ENCODE results near the gene MEMO1.
"Not testable (repeated sequence)": the region's sequence is repeated elsewhere in the genome, so short reads cannot be mapped to it uniquely, and the experiment has no call there.

MEMO1 gene

DNA sequence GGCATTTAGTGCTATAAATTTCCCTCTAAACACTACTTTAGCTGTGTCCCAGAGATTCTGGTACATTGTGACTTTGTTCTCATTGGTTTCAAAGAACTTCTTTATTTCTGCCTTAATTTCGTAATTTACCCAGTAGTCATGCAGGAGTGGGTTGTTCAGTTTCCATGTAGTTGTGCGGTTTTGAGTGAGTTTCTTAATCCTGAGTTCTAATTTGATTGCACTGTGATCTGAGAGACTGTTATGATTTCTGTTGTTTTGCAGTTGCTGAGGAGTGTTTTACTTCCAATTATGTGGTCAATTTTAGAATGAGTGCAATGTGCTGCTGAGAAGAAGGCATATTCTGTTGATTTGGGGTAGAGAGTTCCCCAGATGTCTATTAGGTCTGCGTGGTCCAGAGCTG lies 112.5 kb downstream of the MEMO1 start:
- H4K8ac ChIP-seq (ENCODE audit: low read depth, low read length); H2AK5ac ChIP-seq (ENCODE audit: low read length); H3K27me3 ChIP-seq (ENCODE audit: insufficient read depth, low read length, poor library complexity); DNase-seq; H3K79me2 ChIP-seq (ENCODE audit: control insufficient read depth, insufficient read depth, low read length); H3K36me3 ChIP-seq (ENCODE audit: control insufficient read depth, insufficient read depth, low read length); H4K5ac ChIP-seq (ENCODE audit: low read length); H2BK15ac ChIP-seq (replicated peaks; ENCODE audit: low read depth); H3K56ac ChIP-seq (ENCODE audit: low read length); H2BK120ac ChIP-seq (ENCODE audit: low read depth, low read length); H3K27ac ChIP-seq (ENCODE audit: low read depth, low read length); H3K23ac ChIP-seq (ENCODE audit: low read length); H3K18ac ChIP-seq (ENCODE audit: low read length); H2BK5ac ChIP-seq (ENCODE audit: low read length); H3K4me1 ChIP-seq (ENCODE audit: control insufficient read depth, low read depth, low read length); H3K4ac ChIP-seq (ENCODE audit: low read depth, low read length); H3K9ac ChIP-seq (ENCODE audit: low read length); H3K4me3 ChIP-seq (ENCODE audit: low read length); H3K79me1 ChIP-seq (ENCODE audit: low read length); H3K4me2 ChIP-seq (ENCODE audit: low read length): not testable (repeated sequence)
- WGBS (ENCODE audit: extremely low coverage, insufficient coverage, low lambda C conversion rate) = no CpG with 5 or more reads among the region's 3 CpGs

DNA sequence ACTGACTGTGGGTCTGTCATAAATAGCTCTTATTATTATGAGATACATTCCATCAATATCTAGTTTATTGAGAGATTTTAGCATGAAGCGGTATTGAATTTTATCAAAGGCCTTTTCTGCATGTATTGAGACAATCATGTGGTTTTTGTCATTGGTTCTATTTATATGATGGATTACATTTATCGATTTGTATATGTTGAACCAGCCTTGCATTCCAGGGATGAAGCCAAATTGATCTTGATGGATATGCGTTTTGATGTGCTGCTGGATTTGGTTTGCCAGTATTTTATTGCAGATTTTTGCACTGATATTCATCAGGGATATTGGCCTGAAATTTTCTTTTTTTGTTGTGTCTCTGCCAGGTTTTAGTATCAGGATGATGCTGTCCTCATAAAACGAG lies 113.5 kb downstream of the MEMO1 start:
- not testable (repeated sequence) for H2BK15ac ChIP-seq (replicated peaks; ENCODE audit: low read depth); H3K4me2 ChIP-seq (ENCODE audit: low read length); H2AK5ac ChIP-seq (ENCODE audit: low read length); H3K79me2 ChIP-seq (ENCODE audit: control insufficient read depth, insufficient read depth, low read length); DNase-seq; H3K4ac ChIP-seq (ENCODE audit: low read depth, low read length); H3K9ac ChIP-seq (ENCODE audit: low read length); H3K27ac ChIP-seq (ENCODE audit: low read depth, low read length); H3K27me3 ChIP-seq (ENCODE audit: insufficient read depth, low read length, poor library complexity); H3K23ac ChIP-seq (ENCODE audit: low read length); H3K4me1 ChIP-seq (ENCODE audit: control insufficient read depth, low read depth, low read length); H4K5ac ChIP-seq (ENCODE audit: low read length); H3K18ac ChIP-seq (ENCODE audit: low read length); H3K36me3 ChIP-seq (ENCODE audit: control insufficient read depth, insufficient read depth, low read length); H3K56ac ChIP-seq (ENCODE audit: low read length); H3K4me3 ChIP-seq (ENCODE audit: low read length); H4K8ac ChIP-seq (ENCODE audit: low read depth, low read length); H3K79me1 ChIP-seq (ENCODE audit: low read length); H2BK120ac ChIP-seq (ENCODE audit: low read depth, low read length); H2BK5ac ChIP-seq (ENCODE audit: low read length)
- no CpG with 5 or more reads among the region's 4 CpGs for WGBS (ENCODE audit: extremely low coverage, insufficient coverage, low lambda C conversion rate)

DNA sequence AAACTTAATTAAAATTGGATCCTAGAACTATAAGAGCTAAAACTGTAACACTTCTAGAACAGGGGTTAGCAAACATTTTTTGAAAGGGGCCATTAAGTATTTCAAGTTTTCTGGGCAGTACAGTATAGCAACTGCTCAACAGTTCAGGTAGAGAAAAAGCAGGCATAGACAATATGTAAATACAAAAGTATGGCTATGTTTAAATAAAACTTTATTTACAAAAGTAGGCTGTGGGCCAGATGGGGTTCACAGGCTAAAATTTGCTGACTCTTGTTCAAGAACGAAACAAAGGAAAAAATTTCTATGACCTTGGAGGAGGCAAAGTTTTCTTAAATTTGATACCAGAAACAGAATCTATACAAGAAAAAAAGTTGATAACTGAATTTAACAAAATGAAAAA lies 114.5 kb downstream of the MEMO1 start:
- Histone ChIP-seq H3K9ac (ENCODE audit: low read length) (no peak overlapping the region), H3K79me2 (ENCODE audit: control insufficient read depth, insufficient read depth, low read length) (no peaks in the 10 kb centered on the region), H3K4ac (ENCODE audit: low read depth, low read length) (no peak overlapping the region), H3K4me3 (ENCODE audit: low read length) (no peak overlapping the region), H3K23ac (ENCODE audit: low read length) (no peak overlapping the region), H3K36me3 (ENCODE audit: control insufficient read depth, insufficient read depth, low read length) (no peaks in the 10 kb centered on the region), H2BK120ac (ENCODE audit: low read depth, low read length) (no peak overlapping the region), H3K79me1 (ENCODE audit: low read length) (no peaks in the 10 kb centered on the region), H3K27ac (ENCODE audit: low read depth, low read length) (no peak overlapping the region), H3K4me1 (ENCODE audit: control insufficient read depth, low read depth, low read length) (no peaks in the 10 kb centered on the region), H4K8ac (ENCODE audit: low read depth, low read length) (no peak overlapping the region), H2BK15ac (replicated peaks; ENCODE audit: low read depth) (no peak overlapping the region), H2BK5ac (ENCODE audit: low read length) (no peak overlapping the region), H3K4me2 (ENCODE audit: low read length) (no peak overlapping the region), H4K5ac (ENCODE audit: low read length) (no peak overlapping the region), H3K18ac (ENCODE audit: low read length) (no peak overlapping the region), H3K27me3 (ENCODE audit: insufficient read depth, low read length, poor library complexity) (no peaks in the 10 kb centered on the region), H3K56ac (ENCODE audit: low read length) (no peak overlapping the region), H2AK5ac (ENCODE audit: low read length) (no peak overlapping the region)
- no peak for DNase-seq
- WGBS (ENCODE audit: extremely low coverage, insufficient coverage, low lambda C conversion rate) = no CpG with 5 or more reads among the region's 1 CpG

DNA sequence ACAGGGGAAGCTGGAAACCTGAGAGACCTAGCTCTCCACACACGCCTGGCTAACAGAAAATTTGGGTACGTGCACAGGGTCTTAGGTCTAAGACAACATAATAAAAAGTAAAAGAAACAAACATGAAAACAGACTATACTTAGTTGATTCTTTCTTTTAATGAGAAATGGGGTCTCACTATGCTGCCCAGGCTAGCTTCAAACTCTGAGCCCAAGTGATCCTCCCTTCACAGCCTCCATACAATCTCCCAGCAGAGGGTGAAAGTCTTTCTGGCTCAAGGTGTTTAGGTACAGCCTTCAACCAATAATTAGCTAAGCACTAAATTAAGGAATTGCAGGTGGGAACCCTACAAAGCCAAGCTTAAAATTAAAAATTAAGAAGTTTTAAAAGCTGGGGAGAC lies 116.2 kb downstream of the MEMO1 start:
- Histone ChIP-seq H3K23ac (ENCODE audit: low read length) (no peak overlapping the region), H3K56ac (ENCODE audit: low read length) (no peak overlapping the region), H3K79me2 (ENCODE audit: control insufficient read depth, insufficient read depth, low read length) (no peaks in the 10 kb centered on the region), H3K27me3 (ENCODE audit: insufficient read depth, low read length, poor library complexity) (no peaks in the 10 kb centered on the region), H3K36me3 (ENCODE audit: control insufficient read depth, insufficient read depth, low read length) (no peaks in the 10 kb centered on the region), H4K5ac (ENCODE audit: low read length) (no peak overlapping the region), H3K4me1 (ENCODE audit: control insufficient read depth, low read depth, low read length) (no peaks in the 10 kb centered on the region), H3K18ac (ENCODE audit: low read length) (no peak overlapping the region), H3K4ac (ENCODE audit: low read depth, low read length) (no peak overlapping the region), H3K4me2 (ENCODE audit: low read length) (no peak overlapping the region), H3K9ac (ENCODE audit: low read length) (no peak overlapping the region), H3K4me3 (ENCODE audit: low read length) (no peak overlapping the region), H2BK5ac (ENCODE audit: low read length) (no peak overlapping the region), H2BK120ac (ENCODE audit: low read depth, low read length) (no peak overlapping the region), H3K27ac (ENCODE audit: low read depth, low read length) (no peak overlapping the region), H2AK5ac (ENCODE audit: low read length) (no peak overlapping the region), H4K8ac (ENCODE audit: low read depth, low read length) (no peak overlapping the region), H2BK15ac (replicated peaks; ENCODE audit: low read depth) (no peak overlapping the region), H3K79me1 (ENCODE audit: low read length) (no peaks in the 10 kb centered on the region)
- WGBS (ENCODE audit: extremely low coverage, insufficient coverage, low lambda C conversion rate) = no CpG with 5 or more reads among the region's 2 CpGs
- DNase-seq = no peak

DNA sequence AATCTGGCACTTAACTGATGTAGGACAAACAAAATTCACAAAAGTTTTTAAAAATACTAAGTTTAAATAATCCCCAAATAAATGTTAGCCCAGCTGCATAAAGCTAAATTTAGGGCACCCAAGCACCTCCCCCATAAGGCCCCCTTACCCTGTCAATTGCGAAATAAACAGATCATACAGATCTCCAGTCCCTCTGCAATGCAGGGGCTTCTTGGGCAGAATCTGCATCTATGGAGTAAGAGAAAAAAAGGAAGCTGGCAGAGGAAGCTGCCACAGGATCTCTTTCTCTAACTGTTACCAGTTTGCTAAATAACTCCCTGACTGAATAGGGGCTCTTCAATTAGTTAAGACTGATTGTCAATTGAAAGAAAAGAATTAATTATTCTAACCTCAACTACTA lies 117.7 kb downstream of the MEMO1 start:
- no peaks in the 10 kb centered on the region for H3K36me3 ChIP-seq (ENCODE audit: control insufficient read depth, insufficient read depth, low read length)
- H2BK5ac ChIP-seq (ENCODE audit: low read length) = no peak overlapping the region
- H2AK5ac ChIP-seq (ENCODE audit: low read length) = no peak overlapping the region
- no peak overlapping the region for H3K23ac ChIP-seq (ENCODE audit: low read length)
- H3K4ac ChIP-seq (ENCODE audit: low read depth, low read length) = no peak overlapping the region
- no CpG with 5 or more reads among the region's 1 CpG for WGBS (ENCODE audit: extremely low coverage, insufficient coverage, low lambda C conversion rate)
- no peak overlapping the region for H3K56ac ChIP-seq (ENCODE audit: low read length)
- H2BK120ac ChIP-seq (ENCODE audit: low read depth, low read length) = no peak overlapping the region
- no peaks in the 10 kb centered on the region for H3K4me1 ChIP-seq (ENCODE audit: control insufficient read depth, low read depth, low read length)
- no peak overlapping the region for H4K8ac ChIP-seq (ENCODE audit: low read depth, low read length)
- no peaks in the 10 kb centered on the region for H3K79me1 ChIP-seq (ENCODE audit: low read length)
- no peak overlapping the region for H3K4me3 ChIP-seq (ENCODE audit: low read length)
- H3K9ac ChIP-seq (ENCODE audit: low read length) = no peak overlapping the region
- H3K4me2 ChIP-seq (ENCODE audit: low read length) = no peak overlapping the region
- H4K5ac ChIP-seq (ENCODE audit: low read length) = no peak overlapping the region
- no peak overlapping the region for H3K18ac ChIP-seq (ENCODE audit: low read length)
- H3K27me3 ChIP-seq (ENCODE audit: insufficient read depth, low read length, poor library complexity) = no peaks in the 10 kb centered on the region
- no peak overlapping the region for H3K27ac ChIP-seq (ENCODE audit: low read depth, low read length)
- H2BK15ac ChIP-seq (replicated peaks; ENCODE audit: low read depth) = no peak overlapping the region
- no peak for DNase-seq
- H3K79me2 ChIP-seq (ENCODE audit: control insufficient read depth, insufficient read depth, low read length) = no peaks in the 10 kb centered on the region

DNA sequence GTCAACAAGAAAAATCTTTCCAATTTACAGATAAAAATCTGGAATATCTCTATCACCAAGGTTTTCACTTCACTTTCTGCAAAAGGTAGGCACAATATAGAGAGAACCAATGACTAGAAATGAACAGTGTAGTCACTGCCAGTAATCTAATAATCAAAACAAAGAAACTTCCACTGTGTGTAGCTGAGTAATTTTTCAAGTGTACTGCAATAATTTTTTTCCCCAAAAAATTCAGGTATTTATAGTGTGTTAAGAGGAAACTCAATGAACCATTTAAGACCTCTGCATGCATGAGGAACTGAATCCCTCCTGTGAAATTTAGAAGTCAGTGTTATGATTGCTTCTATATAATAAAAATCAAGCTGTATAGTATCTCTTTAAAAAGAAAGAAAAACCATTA lies 121.8 kb downstream of the MEMO1 start:
- no peak overlapping the region for H2AK5ac ChIP-seq (ENCODE audit: low read length)
- no peaks in the 10 kb centered on the region for H3K79me2 ChIP-seq (ENCODE audit: control insufficient read depth, insufficient read depth, low read length)
- H3K18ac ChIP-seq (ENCODE audit: low read length) = no peak overlapping the region
- no peak overlapping the region for H2BK120ac ChIP-seq (ENCODE audit: low read depth, low read length)
- H3K36me3 ChIP-seq (ENCODE audit: control insufficient read depth, insufficient read depth, low read length) = no peaks in the 10 kb centered on the region
- no peaks in the 10 kb centered on the region for H3K4me1 ChIP-seq (ENCODE audit: control insufficient read depth, low read depth, low read length)
- no peak overlapping the region for H3K56ac ChIP-seq (ENCODE audit: low read length)
- no peak overlapping the region for H3K4me2 ChIP-seq (ENCODE audit: low read length)
- H3K27me3 ChIP-seq (ENCODE audit: insufficient read depth, low read length, poor library complexity) = no peaks in the 10 kb centered on the region
- no peak overlapping the region for H3K27ac ChIP-seq (ENCODE audit: low read depth, low read length)
- H3K9ac ChIP-seq (ENCODE audit: low read length) = no peak overlapping the region
- H3K4me3 ChIP-seq (ENCODE audit: low read length) = no peak overlapping the region
- no peak overlapping the region for H4K8ac ChIP-seq (ENCODE audit: low read depth, low read length)
- H3K4ac ChIP-seq (ENCODE audit: low read depth, low read length) = no peak overlapping the region
- H2BK15ac ChIP-seq (replicated peaks; ENCODE audit: low read depth) = no peak overlapping the region
- no peak overlapping the region for H2BK5ac ChIP-seq (ENCODE audit: low read length)
- H4K5ac ChIP-seq (ENCODE audit: low read length) = no peak overlapping the region
- H3K79me1 ChIP-seq (ENCODE audit: low read length) = no peaks in the 10 kb centered on the region
- no peak for DNase-seq
- H3K23ac ChIP-seq (ENCODE audit: low read length) = no peak overlapping the region

All from mesendoderm (in vitro differentiated cells).